Stimulated activated effector memory CD8-positive, alpha-beta T cell treated with anti-CD3 and anti-CD28 coated beads, Interleukin-12 subunit alpha, Interleukin-12 subunit beta, amount 100 ng/mL, for 72 hours (primary cell): ENCODE data around the gene CYSRT1.

Source experiments
- ATAC-seq: fragments of 150-1000 bp; cut with Tn5 transposase; 2 replicates; pipeline ENCODE4 v1.10.0; 2021
- DNase-seq, 2 donors: peaks; one replicate each; pipeline ENCODE4 v3.0.0; 2021 to 2022; ENCODE audit warnings: low spot score in 2 of 2
- H3K27ac Mint-ChIP-seq: one replicate; pipeline ENCODE4 v1.8.0; 2022; ENCODE audit warnings: mild to moderate bottlenecking, mixed read lengths
- H3K36me3 Mint-ChIP-seq: one replicate; pipeline ENCODE4 v1.8.0; 2022; ENCODE audit warnings: mild to moderate bottlenecking, mixed read lengths
- H3K4me1 Mint-ChIP-seq: one replicate; pipeline ENCODE4 v1.8.0; 2022; ENCODE audit warnings: mixed read lengths
- H3K4me3 Mint-ChIP-seq: one replicate; pipeline ENCODE4 v1.8.0; 2022; ENCODE audit warnings: mild to moderate bottlenecking, mixed read lengths
- H3K9me3 Mint-ChIP-seq: one replicate; pipeline ENCODE4 v1.8.0; 2022; ENCODE audit warnings: mixed read lengths

The CYSRT1 gene

DNA sequence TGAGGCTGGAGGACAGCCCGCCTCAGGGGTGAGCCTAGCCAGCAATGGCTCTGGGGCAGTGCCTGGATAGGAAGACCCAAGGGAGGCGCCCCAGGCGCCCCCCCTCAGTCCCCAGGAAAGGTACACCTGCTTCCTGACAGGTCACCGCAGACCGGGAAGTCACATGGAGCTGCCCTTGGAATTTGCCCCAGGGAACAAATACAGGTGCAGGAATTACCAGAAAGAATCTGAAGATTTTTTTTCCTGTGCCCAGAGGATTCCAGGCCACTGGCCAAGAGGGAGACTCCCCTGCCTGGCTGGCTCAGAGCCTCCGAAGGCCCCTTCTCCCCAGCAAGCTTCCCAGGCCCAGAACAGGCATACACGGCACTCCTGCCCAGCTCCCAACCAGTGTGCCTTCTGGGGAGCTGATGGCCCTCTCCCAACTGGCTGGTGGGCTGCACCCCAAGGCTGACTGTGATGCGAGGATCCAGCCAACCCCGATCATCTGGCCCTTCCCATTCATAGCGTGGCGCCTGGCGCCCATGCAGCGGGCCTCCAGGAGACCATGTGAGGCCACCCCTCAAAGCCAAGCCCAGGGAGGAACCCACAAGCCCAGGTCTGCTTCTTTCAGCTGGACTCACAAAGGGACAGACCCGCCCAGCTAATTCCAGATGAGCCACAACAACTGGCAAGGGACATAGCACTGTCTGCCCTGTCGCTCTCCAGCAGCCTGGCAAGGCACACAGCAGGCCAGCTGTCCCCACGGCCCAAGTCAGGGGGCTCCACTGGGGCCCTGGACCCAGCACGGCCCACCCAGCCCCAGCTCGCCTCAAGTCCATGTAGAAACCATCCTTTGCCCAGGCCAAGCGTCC is 26.7 kb upstream of the CYSRT1 start:
- DNase-seq, result no peak
- Mint-ChIP-seq H3K4me1 (peaks cover 19% of the 10 kb centered on the region), H3K4me3 (peak overlapping the region; percentile 73), H3K9me3 (no peaks in the 10 kb centered on the region), H3K27ac (no peak overlapping the region), H3K36me3 (no peaks in the 10 kb centered on the region)
- ATAC-seq, result no peak

DNA sequence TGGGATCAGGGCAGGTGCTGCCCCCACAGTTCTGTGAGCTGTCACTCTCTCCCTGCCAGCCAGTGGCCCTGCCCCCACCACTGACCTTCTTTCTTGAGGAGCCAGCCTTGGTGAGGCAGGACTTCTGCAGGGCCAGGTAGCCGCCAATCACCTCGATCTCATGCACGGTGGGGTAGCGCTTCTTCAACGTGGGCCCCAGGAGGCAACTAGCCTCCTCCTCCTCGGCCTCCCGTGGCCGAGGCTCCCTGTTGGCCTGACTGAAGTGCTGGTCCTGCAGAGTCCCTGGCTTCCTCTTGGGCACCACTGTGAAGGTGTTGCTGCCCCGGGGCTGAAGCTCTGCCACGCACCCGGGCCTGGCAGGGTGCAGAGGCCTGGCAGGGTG is 26.1 kb upstream of the CYSRT1 start:
- H3K4me1 Mint-ChIP-seq, result peaks cover 20% of the 10 kb centered on the region
- DNase-seq, result no peak
- no peaks in the 10 kb centered on the region for H3K9me3 Mint-ChIP-seq
- no peaks in the 10 kb centered on the region for H3K36me3 Mint-ChIP-seq
- ATAC-seq, result no peak
- H3K27ac Mint-ChIP-seq, result no peak overlapping the region
- peak overlapping the region; percentile 73 for H3K4me3 Mint-ChIP-seq

DNA sequence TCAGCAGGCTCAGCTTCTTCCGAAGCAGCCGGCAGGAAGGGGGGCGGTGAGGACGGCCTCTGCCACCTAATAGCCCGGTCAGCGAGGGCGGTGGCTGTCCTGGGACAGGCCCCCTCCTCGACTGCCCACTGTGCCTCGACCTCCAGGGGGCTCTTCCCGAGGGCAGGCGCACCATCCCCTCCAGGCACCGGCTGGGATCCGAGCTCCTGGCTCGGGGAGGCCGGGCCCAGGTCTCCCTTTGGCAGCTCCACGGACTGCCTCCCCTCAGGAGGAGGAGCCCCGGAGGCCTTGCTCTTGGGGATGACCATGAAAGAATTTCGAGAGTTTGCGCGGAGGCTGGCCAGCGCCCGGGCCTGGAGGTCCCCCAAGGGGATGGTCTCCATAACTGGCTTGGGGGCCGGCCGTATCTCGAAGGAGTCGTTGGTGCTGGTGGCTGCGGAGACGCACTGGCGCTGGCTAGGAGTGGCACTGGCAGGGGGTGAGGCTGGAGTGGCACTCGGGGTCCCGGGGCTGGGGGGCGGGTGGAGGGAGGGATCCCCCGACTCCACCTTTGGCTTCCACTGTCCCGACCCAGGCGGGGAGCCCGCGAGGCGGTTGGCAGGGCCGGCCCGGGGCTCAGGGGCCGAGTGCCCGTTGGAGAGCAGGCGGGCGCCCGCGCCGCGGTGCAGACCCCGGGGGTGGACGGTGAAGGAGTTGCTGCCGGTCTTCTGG is 25.4 kb upstream of the CYSRT1 start:
- H3K36me3 Mint-ChIP-seq, result peaks cover 3% of the 10 kb centered on the region
- peak overlapping the region; percentile 82 for H3K27ac Mint-ChIP-seq
- no peak for ATAC-seq
- H3K4me1 Mint-ChIP-seq, result peaks cover 27% of the 10 kb centered on the region
- peak overlapping the region; percentile 73 for H3K4me3 Mint-ChIP-seq
- H3K9me3 Mint-ChIP-seq, result no peaks in the 10 kb centered on the region
- DNase-seq, result no peak

DNA sequence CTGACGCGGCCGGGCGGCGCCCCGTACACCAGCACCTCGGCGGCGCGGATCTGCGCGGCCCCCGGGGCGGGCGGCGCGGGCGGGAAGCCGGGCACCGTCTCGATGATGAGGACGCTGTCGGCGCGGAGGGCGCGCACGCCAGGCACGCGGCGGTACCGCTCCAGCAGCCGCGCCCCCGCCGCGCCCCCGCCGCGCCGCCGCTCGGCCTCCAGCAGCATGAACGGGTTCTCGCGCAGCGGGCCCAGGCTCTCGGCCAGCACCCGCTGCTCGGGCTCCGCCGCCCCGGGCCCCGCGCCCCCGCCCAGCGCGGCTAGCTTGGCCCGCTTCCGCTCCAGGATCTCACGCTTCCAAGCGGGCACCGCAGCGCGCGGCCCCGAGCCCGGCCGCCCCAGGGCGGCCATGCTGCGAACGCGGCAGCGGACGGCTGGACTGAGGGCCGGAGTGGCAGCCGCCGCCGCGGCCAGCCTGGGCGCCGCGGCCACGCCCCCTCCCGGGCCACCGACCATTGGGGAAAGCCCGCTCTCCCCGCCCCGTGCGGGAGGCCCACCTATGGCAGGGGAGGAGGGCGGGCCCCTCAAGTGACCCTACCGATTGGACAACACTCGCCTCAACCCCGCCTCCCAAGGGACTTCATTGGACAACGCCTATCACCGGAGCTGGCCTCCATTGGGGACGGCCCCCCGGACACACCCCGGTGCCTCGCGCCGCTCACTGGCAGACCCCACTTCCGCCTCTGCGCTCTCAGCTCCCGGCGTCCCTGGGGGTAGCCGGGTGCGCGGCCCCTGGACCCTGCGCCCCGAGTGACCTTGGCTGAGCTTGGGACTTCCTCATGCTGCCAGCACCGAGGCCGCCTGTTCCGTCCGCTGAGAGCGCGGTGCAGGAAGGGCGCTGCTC is 24.4 kb upstream of the CYSRT1 start, which contains the start of gene TPRN:
TSS of gene TPRN (minus strand) at position 431 of the 894 bp plus-strand sequence. CDS start at position 401, 30 bp downstream.
- DNase-seq (peak; percentile 90 to 98), ATAC-seq (peak; percentile 96)
- peaks cover 23% of the 10 kb centered on the region for H3K4me1 Mint-ChIP-seq
- peak within 1 kb of the TSS; percentile 82 for H3K27ac Mint-ChIP-seq
- no peaks in the 10 kb centered on the region for H3K9me3 Mint-ChIP-seq
- peak within 1 kb of the TSS; percentile 79 for H3K4me3 Mint-ChIP-seq
- peaks cover 12% of the 10 kb centered on the region for H3K36me3 Mint-ChIP-seq

DNA sequence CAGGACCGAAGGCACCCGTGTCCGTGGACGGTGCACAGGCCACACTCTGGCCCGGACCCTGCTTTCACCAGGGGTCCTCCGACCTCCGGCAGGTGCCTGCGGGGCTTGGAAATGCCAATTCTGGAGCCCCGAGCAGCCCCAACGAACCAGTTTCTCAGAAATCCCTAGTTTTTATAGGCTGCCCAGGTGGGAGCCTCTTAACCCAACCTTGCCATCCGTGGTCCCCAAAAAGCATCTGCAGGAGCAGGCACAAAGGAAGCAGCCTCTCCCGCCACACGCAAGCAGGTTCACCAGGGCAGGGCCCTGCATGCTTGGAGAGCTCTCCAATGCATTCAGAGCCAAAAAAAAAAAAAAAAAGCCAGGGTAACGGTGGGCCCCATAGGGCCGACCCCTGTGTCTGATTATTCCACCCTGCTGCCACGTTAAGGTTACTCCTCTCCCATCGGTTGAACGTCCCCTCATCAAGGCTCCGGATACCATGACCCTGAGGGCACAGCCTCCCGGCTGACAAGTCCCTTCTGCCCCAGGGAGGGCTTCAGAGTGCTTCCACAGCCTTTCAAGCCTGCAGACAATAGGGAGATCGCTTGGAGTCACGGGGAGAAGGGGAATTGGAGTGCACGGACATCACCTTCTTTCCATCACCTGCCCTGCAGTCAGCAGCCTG is 23.6 kb upstream of the CYSRT1 start:
- peaks cover 16% of the 10 kb centered on the region for H3K36me3 Mint-ChIP-seq
- no peaks in the 10 kb centered on the region for H3K9me3 Mint-ChIP-seq
- DNase-seq (no peak), ATAC-seq (no peak)
- peaks cover 31% of the 10 kb centered on the region for H3K4me1 Mint-ChIP-seq
- H3K27ac Mint-ChIP-seq, result peak overlapping the region; percentile 60
- H3K4me3 Mint-ChIP-seq, result peak overlapping the region; percentile 79

DNA sequence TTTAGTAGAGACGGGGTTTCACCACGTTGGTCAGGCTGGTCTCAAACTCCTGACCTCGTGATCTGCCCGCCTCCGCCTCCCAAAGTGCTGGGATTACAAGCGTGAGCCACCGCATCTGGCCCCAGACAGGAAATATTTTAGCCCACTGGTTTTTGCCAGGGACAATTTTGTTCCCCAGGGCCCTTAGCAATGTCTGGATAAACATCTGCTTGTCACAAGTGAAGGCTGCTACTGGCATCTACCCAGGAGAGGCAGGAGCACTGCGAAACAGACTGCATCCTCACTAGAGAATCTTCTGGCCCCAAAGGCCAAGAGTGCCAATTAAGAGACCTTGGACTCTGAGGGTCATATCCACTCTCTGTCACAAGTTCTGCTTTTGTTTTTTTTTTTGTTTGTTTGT is 22.0 kb upstream of the CYSRT1 start:
- ATAC-seq (no peak), DNase-seq (no peak)
- H3K4me1 Mint-ChIP-seq, result peaks cover 45% of the 10 kb centered on the region
- no peak overlapping the region for H3K27ac Mint-ChIP-seq
- H3K36me3 Mint-ChIP-seq, result peaks cover 27% of the 10 kb centered on the region
- no peaks in the 10 kb centered on the region for H3K9me3 Mint-ChIP-seq
- H3K4me3 Mint-ChIP-seq, result peak overlapping the region; percentile 4

DNA sequence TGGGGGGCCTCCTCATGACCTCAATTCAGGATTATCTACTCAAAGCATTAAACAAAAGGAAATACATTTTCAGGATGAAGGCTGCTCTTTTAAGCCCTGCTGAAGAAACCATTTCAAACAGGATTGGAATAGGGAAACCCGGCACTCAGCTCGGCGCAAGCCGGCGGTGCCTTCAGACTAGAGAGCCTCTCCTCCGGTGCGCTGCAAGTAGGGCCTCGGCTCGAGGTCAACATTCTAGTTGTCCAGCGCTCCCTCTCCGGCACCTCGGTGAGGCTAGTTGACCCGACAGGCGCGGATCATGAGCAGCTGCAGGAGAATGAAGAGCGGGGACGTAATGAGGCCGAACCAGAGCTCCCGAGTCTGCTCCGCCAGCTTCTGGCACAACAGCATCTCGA is 20.2 kb upstream of the CYSRT1 start:
- Mint-ChIP-seq H3K4me1 (peaks cover 45% of the 10 kb centered on the region), H3K36me3 (peaks cover 43% of the 10 kb centered on the region), H3K27ac (peak overlapping the region; percentile 97), H3K4me3 (peak overlapping the region; percentile 94), H3K9me3 (no peaks in the 10 kb centered on the region)
- ATAC-seq, result no peak
- no peak for DNase-seq

DNA sequence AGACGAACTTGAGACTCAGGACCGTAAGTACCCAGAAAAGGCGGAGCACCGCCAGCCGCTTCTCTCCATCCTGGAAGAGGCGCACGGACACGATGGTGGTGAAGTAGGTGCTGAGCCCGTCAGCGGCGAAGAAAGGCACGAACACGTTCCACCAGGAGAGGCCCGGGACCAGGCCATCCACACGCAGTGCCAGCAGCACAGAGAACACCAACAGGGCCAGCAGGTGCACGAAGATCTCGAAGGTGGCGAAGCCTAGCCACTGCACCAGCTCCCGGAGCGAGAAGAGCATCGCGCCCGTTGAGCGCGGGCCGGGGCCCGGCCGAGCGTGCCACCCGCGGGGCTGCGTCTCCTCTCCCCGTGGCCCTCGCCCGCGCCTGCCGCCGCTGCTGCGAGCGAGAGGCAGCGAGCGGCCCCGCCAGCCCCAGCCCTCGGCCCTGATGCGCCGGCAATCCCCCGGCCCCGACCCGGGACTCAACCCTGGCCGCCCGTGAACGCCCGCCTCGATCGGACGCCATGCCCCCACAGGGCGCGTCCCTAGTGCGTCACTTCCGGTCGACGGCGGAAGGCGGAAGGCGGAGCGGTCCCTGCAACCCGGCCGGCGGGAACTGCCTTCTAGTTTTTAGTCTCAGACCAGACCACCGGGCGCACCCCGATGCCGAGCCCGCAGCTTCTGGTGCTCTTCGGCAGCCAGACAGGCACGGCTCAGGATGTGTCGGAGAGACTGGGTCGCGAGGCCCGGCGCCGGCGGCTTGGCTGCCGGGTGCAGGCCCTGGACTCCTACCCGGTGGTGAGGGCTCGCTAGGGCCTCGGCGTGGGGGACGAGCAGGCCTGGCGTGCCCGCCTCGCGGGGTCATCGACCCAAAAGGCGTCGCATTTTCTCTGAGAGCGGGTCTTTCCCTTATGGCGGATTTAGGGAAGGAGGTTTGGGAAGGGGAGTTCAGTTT is 19.6 kb upstream of the CYSRT1 start, which contains the start of the genes NDOR1 and TMEM203:
TSS of gene NDOR1 (plus strand) at position 575 of the 944 bp plus-strand sequence. CDS start at position 653, 78 bp downstream.
TSS of gene TMEM203 (minus strand) at position 523 of the 944 bp plus-strand sequence. CDS start at position 289, 234 bp downstream.
- ATAC-seq (peak; percentile 77), DNase-seq (peak; percentile 94 to 97)
- Mint-ChIP-seq H3K36me3 (peaks cover 50% of the 10 kb centered on the region), H3K27ac (peak within 1 kb of the TSS; percentile 97), H3K9me3 (no peaks in the 10 kb centered on the region), H3K4me3 (peak within 1 kb of the TSS; percentile 94), H3K4me1 (peaks cover 45% of the 10 kb centered on the region)

DNA sequence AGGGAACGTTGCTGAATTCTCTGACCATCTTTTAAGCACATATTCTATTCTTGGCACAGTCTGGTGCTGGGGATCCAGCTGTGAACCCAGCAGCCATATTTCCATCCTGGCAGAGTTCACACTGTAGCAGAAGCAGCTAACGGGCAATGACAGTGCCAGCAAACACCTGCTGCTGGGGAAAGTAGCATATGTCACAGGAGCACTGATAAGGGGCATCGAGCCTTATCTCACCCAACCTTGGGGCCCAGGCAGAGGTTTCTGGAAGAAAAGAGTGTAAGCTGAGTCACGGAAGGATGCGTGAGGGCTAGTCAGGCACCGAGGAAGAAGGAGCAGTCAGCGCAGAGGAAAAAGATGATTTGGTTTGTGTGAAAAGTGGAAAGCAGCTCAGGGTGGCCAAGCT is 18.4 kb upstream of the CYSRT1 start:
- peaks cover 40% of the 10 kb centered on the region for H3K4me1 Mint-ChIP-seq

DNA sequence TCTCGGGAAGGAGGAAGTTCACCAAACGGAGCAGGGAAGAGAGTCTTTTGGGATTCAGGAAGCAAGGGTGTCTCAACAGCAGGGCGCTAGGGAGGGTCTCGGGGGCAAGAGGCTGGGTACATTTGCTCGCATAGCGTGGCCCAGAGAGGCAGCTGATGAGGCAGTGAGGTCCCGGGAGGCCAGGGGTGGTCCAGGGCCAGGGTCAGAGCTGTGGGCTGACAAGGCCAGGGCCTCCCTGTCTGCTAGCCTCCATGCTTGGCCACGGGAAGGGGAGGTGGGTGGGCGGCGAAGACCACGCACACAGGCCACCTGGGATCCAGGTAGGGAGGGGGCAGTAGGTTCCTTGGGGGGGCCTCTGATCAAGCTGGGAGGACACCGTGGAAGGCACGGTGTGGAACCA is 13.4 kb upstream of the CYSRT1 start:
- no peak for DNase-seq
- Mint-ChIP-seq H3K4me1 (peaks cover 12% of the 10 kb centered on the region), H3K36me3 (peaks cover 48% of the 10 kb centered on the region), H3K9me3 (no peaks in the 10 kb centered on the region), H3K4me3 (no peak overlapping the region), H3K27ac (no peak overlapping the region)
- ATAC-seq, result no peak

More for the DNA sequence above, 18.4 kb upstream of the CYSRT1 start:
- peak overlapping the region; percentile 97 for H3K27ac Mint-ChIP-seq
- no peaks in the 10 kb centered on the region for H3K9me3 Mint-ChIP-seq
- peak overlapping the region; percentile 94 for H3K4me3 Mint-ChIP-seq
- peaks cover 58% of the 10 kb centered on the region for H3K36me3 Mint-ChIP-seq
- DNase-seq (no peak), ATAC-seq (no peak)

DNA sequence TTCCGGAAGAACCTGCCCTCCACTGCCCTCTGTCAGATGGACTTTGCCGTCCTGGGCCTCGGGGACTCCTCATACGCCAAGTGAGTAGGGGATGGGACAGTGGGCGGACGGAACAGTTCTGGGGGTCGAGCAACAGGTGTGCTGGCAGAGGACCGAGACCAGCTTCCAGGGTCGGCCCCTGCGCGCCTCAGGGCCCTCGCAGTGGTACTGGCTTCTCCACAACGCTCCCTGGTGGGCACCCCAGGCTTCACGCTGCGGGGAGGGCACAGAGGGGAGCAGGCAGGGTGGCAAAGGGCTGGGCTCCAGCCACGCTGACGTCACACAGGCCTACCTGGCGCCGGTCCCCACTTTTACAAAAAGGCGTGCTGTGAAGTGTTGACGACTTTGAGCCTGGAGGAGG is 12.5 kb upstream of the CYSRT1 start:
- H3K27ac Mint-ChIP-seq, result no peak overlapping the region
- H3K9me3 Mint-ChIP-seq, result no peaks in the 10 kb centered on the region
- no peak overlapping the region for H3K4me3 Mint-ChIP-seq
- peaks cover 41% of the 10 kb centered on the region for H3K36me3 Mint-ChIP-seq
- DNase-seq (no peak), ATAC-seq (no peak)
- H3K4me1 Mint-ChIP-seq, result peaks cover 2% of the 10 kb centered on the region

DNA sequence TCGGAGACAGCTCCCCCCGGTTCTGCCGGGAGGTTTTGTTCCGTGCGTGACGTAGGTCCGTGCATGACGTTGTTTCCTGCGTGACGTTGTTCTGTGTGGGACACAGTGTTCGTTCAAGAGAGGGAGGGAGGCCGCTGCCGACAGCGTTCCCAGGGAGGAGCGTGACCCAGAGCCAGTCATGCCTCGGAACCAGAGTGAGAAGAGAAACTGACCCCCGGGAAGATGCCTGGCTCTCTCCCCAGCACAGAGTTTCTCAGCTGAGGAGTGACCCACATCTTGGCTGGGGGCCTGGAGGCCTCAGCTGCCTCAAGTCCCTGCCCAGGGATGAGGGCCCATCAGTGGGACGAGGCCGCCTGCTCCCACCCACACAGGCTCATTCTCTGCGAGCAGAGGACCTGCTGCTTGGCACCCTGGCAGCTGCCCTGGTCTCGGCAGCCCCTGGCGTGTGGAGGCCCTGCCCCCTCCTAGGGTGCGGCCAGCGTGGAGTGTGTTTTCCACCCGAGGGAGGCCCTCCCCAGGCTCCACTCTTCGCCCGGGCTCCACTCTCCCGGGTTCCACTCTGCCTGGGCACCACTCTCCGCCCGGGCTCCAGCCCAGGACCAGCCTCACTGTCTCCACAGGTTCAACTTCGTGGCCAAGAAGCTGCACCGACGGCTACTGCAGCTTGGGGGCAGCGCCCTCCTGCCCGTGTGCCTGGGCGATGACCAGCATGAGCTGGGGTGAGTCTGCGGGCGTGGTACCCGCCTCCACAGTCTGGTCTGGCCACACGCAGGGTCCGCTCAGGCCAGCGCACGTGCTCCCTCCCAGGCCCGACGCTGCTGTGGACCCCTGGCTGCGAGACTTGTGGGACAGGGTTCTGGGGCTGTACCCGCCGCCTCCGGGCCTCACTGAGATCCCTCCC is 11.6 kb upstream of the CYSRT1 start:
- no peak for DNase-seq
- Mint-ChIP-seq H3K4me3 (no peak overlapping the region), H3K9me3 (no peaks in the 10 kb centered on the region), H3K4me1 (no peaks in the 10 kb centered on the region), H3K27ac (no peak overlapping the region), H3K36me3 (peaks cover 32% of the 10 kb centered on the region)
- ATAC-seq, result no peak

DNA sequence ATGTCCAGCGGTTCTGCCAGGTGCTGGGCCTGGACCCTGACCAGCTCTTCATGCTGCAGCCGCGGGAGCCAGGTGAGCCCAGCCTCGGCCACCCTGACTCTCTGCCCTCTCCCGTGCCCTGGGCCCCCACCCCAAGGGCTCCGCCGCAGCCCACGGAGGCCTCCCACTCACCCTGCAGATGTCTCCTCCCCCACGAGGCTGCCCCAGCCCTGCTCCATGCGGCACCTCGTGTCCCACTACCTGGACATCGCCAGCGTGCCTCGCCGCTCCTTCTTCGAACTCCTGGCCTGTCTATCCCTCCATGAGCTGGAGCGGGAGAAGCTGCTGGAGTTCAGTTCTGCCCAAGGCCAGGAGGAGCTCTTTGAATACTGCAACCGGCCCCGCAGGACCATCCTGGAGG is 10.4 kb upstream of the CYSRT1 start:
- no peak overlapping the region for H3K4me3 Mint-ChIP-seq
- H3K27ac Mint-ChIP-seq, result no peak overlapping the region

More for the DNA sequence above, 10.4 kb upstream of the CYSRT1 start:
- DNase-seq, result no peak
- H3K9me3 Mint-ChIP-seq, result no peaks in the 10 kb centered on the region
- no peak for ATAC-seq
- H3K36me3 Mint-ChIP-seq, result peaks cover 22% of the 10 kb centered on the region
- no peaks in the 10 kb centered on the region for H3K4me1 Mint-ChIP-seq
